GM13976 (cell line): ENCODE measurements around the gene ABHD1.
A peak's percentile ranks its signal among the peaks of the same experiment; 100 is the strongest.

ENCODE experiments used
- DNase-seq: peaks from one replicate; pipeline ENCODE4 v3.0.0; 2012; ENCODE audit warnings: low spot score
- CTCF ChIP-seq: IDR thresholded peaks from 2 replicates; pipeline ENCODE4 v1.5.1; 2012; ENCODE audit warnings: borderline replicate concordance, mild to moderate bottlenecking; ENCODE audit not compliant: insufficient read depth; ENCODE audit errors: extremely low read depth, missing control alignments, control extremely low read depth
- in situ Hi-C: fragments of 300-500 bp; cut with MboI; formaldehyde crosslinking; loops from one replicate; pipeline ENCODE4 v1.12.0; 2022; ENCODE audit warnings: low sequenced_read_pairs, mixed read lengths, inconsistent platforms; ENCODE audit not compliant: unreplicated experiment

ABHD1 gene

GRCh38 chr2:27131429-27131828 lies 7.8 kb downstream of the ABHD1 start:
- DNase-seq, result no peak
- TF ChIP-seq CTCF, result no peak
- in situ Hi-C loops, result no loop called here

- no peak for TF ChIP-seq CTCF
- DNase-seq, result no peak
- in situ Hi-C loops, result no loop called here
Observed at GRCh38 chr2:27133195-27133875, 9.7 kb downstream of the ABHD1 start.

GRCh38 chr2:27133905-27134780 lies 10.5 kb downstream of the ABHD1 start, which contains the start of gene PREB:
Gene PREB, minus strand, starts transcription at chr2:27134636. Its CDS starts 215 bp downstream, at chr2:27134421.
- DNase-seq, result peak; percentile 100
- TF ChIP-seq CTCF, result peak; percentile 25
- in situ Hi-C loops, result no loop called here

GRCh38 chr2:27134781-27135477 lies 11.3 kb downstream of the ABHD1 start:
- no peak for TF ChIP-seq CTCF
- in situ Hi-C loops, result no loop called here
- DNase-seq, result no peak

GRCh38 chr2:27135478-27135955 lies 11.9 kb downstream of the ABHD1 start:
- in situ Hi-C loops, result no loop called here
- TF ChIP-seq CTCF, result no peak
- DNase-seq, result no peak

- in situ Hi-C loops, result no loop called here
- TF ChIP-seq CTCF, result no peak
- DNase-seq, result no peak
Observed at GRCh38 chr2:27136751-27137150, 13.1 kb downstream of the ABHD1 start.
